ENCODE measurements around the gene NPAS3.

Gene NPAS3

DNA sequence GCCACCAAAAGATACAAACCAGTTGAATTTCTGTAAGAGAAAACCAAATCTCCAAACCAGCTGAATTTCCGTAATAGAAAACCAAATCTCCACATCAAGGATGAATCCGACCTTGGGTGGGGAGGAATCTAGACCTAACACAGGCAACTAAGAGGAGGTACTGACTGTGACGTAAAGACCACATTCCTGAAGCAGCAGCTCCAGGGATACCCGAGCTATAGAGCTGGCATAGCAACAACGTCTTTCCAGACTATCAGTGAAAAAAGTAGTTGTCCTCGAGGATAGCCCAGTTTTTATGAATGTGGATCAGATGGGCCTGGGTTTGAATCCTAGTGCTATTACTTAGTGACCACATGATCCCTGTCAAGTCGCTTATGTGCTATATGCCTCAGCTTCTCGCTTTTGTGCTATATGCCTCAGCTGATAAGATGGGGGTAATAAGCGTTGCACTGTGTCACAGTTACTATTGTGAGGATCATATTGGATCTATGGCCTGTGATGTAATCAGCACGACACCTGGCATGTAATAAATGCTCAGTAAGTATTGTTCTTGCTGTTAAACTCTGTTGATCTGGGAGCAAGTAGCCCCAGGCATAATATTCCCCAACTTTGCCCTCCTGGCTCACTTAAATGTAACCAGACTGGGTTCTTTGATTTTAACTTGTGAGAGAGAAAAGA is 898.4 kb downstream of the NPAS3 start:
- no peak for DNase-seq (ENCODE audit: low spot score)

DNA sequence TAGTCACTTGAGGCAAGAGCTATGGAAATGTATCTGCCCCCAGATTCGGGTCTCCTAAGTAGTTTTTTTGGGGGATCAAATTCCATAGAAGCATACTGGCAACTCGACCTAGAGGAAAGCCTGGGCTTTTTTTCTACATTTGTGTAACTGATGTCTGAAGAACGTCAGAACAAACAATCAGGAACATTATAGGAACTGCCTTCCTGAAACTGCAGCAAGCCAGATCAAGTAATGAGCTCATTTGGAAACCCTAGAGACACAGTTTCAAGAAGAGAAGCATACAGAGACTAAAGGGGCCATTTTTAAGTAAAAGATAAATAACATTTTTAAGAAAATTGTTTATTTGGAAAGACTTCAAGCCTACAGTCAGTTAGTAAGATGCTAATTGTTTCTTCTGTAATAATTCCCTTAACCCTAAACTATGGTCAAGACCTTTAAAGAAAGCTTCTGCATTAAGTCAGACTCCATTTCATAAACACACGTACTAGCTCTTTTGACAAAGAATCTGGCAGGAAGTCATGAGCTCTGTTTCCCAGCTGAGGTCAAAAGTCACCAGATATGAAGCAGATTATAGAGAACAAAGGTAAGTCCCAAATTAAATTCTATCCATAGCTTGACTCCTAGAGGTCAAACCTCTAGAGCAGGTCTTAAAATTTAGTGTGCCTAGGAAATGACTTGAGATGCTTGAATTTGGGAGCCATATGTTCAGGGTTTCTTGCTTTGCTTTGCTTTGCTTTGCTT is 899.4 kb downstream of the NPAS3 start:
- no peak for DNase-seq (ENCODE audit: low spot score)

DNA sequence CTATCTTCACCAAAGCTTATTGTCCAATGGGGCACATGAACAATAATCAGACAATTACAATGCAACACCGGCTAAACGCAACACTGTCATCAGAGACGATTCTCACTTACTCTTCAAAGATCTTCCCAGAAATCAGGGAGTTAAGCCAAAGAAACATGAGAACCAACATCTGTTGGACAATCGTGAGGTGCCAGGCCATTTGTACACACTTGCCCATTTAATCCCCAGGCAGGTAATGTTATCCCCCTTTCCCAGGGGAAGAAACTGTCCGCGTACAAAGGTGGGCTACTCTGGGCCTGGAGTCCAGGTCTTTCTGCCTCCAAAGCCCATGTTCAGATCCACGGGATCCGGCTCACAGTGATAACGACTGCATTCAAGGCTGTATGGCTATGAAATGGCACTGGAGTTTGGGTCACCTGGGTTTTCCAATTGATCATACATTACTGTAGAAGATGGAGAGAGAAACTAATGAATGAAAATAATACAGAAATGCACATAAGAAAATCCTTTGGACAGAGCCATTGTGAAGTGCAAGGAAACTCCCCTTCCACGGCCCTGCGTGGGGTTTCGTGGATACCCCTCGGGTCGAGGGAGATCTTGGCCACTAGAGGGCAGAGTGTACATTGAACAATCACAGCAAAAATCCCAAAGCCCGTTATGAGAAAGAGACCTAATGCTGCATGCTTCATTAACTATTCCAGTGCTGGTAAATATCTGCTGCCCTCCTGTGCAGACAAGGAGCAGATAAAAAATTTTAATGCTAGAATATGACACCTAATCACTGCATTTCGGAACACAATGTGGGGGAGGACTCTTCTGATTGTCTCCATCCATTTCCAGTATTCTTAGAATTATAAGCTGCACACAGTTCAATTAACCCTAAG is 900.8 kb downstream of the NPAS3 start:
- DNase-seq (ENCODE audit: low spot score), result peak; percentile 62

DNA sequence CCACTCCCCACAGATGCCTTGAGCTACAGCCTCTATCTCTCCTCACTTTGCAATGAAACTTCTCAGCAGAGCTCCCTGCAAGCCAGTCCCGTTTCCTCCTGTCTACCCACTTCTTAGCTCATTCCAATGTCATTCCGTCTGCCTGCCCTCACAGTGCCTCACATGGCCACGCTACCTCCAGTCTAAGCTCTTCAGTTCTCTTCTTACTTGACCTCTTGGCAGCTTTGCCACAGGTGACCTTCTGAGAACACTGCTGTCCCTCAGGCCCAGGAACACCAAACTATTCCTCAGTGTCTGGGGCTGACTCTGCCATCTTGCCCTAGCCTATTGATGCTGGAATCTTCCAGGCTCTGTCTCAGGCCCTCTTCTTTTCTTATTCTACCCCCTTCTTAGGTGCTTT is 902.1 kb downstream of the NPAS3 start:
- no peak for DNase-seq (ENCODE audit: low spot score)

DNA sequence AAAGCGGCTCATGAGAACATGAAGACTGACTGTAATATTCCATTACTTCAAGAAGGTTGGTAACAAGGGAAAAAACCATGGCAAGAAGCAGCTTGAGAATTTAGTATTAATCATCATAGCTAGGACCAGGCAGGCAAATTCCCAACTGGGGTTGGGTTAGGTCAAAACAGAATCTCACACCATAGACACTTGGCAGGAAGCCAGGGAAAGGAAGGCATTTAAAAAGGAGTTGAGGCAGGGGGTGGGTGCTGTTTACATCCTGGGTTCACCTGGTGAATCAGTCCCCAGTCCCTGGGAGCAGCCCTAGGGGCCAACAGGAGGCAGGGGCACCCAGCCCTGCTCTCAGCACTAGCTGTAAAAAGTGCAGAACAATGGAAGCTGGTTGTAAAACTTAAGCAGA is 903.6 kb downstream of the NPAS3 start:
- no peak for DNase-seq (ENCODE audit: low spot score)

DNA sequence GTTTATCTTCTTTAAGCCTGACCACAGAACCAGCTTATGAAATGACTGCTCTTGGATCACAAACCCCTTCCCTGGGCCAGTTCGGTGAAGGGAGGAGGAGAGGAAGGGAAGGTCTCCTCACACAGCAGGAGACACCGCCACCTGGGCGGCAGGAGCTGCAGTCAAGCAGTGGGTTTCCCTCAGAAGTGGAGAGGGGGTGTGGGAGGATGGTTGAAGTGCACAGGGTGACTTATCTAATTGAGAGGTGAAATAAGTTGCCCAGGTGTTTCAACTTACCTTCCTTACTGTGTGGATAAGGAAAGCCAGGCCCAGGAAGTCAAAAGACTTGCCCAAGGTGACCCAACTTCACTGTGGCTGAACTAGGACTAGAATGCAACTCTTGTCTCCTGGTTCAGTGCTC is 905.4 kb downstream of the NPAS3 start:
- DNase-seq (ENCODE audit: low spot score), result no peak

DNA sequence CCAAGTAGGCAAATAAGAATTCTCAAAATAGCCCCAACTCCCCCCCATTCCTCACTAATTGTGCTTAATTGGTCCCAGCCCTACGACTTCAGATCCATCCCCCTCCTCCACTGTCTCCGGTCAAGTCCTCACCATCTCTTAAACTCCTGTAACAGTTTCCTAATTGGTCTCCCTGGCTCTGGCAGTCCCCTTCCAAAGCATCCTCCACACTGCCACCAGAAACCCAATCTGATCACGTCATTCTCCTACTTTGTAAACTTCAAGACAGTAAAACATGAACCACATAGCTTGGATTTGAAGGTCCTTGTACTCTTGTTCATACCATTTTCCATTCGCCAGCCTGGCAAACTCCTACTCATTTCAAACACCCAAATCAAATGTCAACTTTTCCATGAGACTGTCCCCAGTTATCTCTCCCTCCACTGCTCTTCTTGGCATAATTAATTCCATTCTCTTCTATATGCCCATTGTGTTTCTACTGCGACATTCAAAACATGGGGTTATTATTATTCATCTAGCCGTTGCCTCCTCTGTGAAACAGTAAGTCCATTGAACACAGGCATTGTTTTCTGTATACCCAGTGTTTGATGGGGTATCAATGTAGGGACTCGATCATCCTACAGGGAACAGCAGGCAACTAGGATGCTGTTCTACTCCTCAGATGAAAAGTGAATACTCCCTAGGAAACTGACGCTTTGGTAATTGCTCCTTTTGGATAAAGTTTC is 907.6 kb downstream of the NPAS3 start:
- DNase-seq (ENCODE audit: low spot score), result no peak

DNA sequence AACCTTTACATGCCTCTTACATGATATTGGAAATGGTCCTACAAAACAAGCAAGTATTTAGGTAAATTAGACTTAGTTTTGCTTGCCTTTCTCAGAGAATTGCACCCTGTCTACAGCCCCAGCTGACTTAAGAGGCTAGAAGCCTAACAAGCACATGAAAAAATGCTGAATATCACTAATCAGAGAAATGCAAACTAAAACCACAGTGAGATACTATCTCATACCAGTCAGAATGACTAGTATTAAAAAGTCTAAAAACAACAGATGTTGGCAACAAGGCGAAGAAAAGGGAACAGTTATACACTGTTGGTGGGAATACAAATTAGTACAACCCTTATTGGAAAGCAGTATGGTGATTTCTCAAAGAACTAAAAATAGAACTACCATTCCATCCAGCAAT is 908.4 kb downstream of the NPAS3 start:
- DNase-seq (ENCODE audit: low spot score), result no peak

DNA sequence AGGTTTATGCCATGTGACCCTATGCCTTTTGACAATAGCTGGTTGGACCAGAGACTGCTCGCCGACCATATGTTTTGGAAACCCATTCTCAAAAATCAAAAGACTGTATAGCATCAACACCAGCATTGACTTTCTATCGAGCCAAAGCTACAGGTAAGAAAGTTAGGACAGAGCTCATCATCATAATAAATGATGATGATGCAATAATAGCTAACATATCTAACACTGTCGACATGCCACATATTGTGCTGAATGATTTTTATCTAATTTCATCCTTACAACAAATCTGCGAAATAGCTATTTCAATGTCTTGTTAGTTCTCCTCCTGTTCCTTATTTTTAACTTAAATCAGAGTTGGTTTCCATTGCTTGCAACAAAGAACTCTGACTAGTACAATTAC is 909.3 kb downstream of the NPAS3 start:
- DNase-seq (ENCODE audit: low spot score), result no peak

DNA sequence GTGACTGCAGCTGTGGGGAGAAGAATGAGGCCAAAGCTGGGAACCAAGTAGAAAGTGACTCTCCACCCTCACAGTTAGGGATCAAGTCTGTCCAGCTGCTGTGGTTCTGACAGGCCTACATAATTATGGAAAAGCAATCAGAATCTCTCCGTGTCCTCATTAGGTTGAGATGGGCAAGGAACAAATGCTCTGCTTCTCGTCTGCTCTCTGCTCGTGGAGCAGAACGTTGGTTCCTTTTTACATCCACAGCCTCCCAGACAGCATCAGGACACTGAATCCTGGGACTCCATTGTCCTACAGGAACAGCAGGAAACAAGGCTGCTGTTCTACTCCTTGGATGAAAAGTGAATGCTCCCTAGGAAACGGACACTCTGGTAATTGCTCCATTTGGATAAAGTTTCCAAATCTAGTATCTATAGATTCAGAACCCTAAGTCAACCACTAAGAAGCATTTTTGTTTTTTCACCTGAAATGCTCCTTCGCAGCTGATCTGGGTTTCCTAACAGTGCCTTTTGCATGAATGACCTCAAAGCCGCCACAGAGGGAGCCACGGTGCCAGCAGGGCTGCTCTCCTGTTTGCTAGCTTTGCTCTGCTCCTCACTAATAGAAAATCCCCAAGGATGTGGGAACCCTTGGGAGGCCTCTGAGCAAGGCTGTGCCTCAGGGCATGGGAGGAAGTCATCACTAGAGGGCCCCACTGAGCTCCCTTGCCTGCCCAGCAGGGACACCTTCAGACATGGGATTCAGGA is 910.2 kb downstream of the NPAS3 start:
- DNase-seq (ENCODE audit: low spot score), result peak; percentile 84

DNA sequence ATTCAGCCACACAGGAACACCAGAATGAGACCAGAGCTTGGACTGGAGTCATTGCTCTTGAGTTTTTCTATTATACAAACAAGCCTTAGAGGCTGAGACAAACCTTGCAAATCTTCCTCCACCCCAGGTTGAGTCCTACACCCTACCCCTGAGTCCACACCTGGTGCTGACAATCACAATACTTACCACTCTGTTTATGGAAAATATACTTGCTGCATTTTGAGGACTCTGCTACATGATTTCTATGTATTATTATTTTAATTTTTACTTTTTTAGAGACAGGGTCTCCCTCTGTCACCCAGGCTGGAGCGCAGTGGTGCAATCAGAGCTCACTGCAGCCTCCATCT is 910.7 kb downstream of the NPAS3 start:
- no peak for DNase-seq (ENCODE audit: low spot score)

DNA sequence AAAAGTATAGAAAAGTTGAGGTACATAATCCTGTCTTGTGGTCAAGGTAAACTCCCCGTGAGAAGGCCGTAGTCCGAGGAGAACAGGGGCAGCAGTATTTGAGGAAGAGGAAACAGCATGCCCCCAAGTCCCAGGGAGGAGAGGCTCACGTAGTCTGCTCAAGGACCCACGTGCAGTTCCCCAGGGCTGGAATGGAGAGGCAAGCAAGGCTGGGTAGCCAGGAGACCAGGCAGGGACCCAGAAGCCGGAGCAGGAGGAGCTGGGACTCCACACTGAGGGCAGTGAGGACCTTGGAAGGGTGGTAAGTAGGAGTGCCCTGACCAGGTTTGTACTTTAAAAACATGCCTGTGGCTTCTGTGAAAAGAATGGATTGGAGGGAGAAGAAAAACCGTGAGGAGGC is 912.1 kb downstream of the NPAS3 start:
- DNase-seq (ENCODE audit: low spot score), result no peak

DNA sequence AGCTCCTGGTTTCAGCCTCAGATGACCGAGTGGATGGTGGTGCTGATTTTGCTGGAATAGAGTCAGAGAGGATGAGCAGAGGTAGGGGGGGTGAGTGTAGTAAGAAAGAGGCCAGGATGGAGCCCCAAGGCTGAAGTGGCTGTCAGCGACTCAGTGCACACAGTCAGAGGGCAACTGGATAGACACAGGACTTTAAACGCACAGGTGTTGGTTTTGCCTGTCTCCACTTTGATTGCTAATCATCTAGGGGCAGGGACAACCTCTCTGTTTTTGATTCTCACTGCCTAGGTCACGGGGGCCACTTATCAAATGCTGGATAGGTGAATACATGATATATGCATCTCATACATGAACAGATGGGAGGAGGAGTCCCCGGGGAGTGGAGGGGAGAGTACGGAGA is 912.7 kb downstream of the NPAS3 start:
- no peak for DNase-seq (ENCODE audit: low spot score)

DNA sequence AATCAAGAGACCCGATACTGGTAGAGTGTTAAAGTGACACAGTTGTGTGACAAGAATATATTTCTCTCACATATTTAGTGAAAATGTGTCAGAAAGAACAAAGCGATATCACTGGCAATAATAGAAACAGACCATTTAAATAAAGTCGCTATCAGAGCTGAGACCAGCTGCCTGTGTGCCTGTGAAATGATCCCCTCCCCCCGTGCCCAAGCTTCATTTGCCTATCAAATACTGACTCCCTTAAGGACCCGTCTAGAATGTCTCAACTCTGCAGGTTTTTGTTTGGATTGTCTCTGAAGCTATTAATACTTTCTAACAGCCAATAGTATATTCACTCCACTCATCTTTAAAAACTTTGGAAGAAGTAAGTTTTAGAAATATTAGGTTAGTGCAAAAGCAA is 913.3 kb downstream of the NPAS3 start:
- no peak for DNase-seq (ENCODE audit: low spot score)

All from iPS-NIHi11 (cell line).